Mucosa of stomach (tissue), 1 donor: ENCODE data around the gene PEPD.
"Not testable (repeated sequence)": the region's sequence is repeated elsewhere in the genome, so short reads cannot be mapped to it uniquely, and the experiment has no call there.

Experiments
- H3K27me3 ChIP-seq: one replicate; pipeline ENCODE4 v1.7.0; 2013; ENCODE audit warnings: mild to moderate bottlenecking, low read length; ENCODE audit not compliant: control insufficient read depth, insufficient read depth
- H3K36me3 ChIP-seq: one replicate; pipeline ENCODE4 v1.7.0; 2013; ENCODE audit warnings: low read length; ENCODE audit not compliant: control insufficient read depth, insufficient read depth
- H3K4me1 ChIP-seq: one replicate; pipeline ENCODE4 v1.7.0; 2013; ENCODE audit warnings: mild to moderate bottlenecking, low read length; ENCODE audit not compliant: control insufficient read depth, insufficient read depth
- H3K4me3 ChIP-seq: one replicate; pipeline ENCODE4 v1.7.0; 2013; ENCODE audit warnings: low read length
- H3K9ac ChIP-seq: one replicate; pipeline ENCODE4 v1.7.0; 2013; ENCODE audit warnings: mild to moderate bottlenecking, low read length, moderate library complexity
- H3K9me3 ChIP-seq: one replicate; pipeline ENCODE4 v1.7.0; 2013; ENCODE audit warnings: mild to moderate bottlenecking, low read length, moderate library complexity; ENCODE audit not compliant: control insufficient read depth
- donor health status: Pancreatic carcinoma.

The PEPD gene

GRCh38 chr19:33500586-33500985 lies 21.0 kb downstream of the PEPD start:
- Histone ChIP-seq H3K4me1 (no peaks in the 10 kb centered on the region), H3K9me3 (no peaks in the 10 kb centered on the region), H3K36me3 (no peaks in the 10 kb centered on the region), H3K9ac (no peak overlapping the region), H3K4me3 (no peak overlapping the region), H3K27me3 (no peaks in the 10 kb centered on the region)

DNA sequence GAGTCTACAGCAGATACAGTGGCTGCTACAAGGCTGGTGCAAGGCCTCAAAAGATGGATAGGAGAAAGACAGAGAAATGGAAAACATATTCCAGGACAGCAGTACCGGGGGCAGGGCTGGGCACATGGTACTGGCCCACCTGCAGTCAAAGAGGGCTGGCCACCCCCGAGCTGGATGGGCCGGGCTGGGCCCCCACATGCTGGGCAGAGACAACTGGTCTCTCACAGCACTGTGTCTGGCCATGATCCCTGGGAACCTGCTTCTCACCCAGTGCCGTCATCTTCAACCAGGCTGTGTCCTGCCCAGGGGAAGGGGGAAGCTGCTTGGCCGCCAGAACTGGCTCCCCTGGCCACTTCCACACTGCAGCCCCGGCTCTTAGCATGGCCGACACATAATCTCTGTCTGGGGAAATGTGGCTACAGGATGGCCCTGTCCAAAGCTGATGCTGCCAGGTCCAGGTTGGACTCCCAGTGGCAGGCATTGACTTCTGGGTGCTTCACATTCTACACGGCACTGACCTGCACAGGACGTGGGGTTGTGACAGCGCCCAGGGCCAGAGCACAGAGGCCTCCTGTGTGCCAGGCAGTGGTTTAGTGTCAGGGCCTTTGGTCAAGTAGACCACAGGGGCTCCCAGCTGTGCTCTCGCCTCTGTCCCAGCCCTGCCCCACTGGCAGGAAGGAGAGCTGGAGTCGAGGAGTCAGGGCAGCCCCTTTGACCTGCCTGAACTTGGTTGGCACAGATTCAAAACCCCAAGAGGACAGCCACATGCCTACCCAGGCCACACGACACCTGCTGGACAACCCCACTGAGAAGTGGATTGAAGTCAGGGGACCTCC lies 21.7 kb downstream of the PEPD start:
- Histone ChIP-seq H3K9ac (no peak overlapping the region), H3K9me3 (no peaks in the 10 kb centered on the region), H3K27me3 (no peaks in the 10 kb centered on the region), H3K36me3 (no peaks in the 10 kb centered on the region), H3K4me1 (no peaks in the 10 kb centered on the region), H3K4me3 (no peak overlapping the region)

DNA sequence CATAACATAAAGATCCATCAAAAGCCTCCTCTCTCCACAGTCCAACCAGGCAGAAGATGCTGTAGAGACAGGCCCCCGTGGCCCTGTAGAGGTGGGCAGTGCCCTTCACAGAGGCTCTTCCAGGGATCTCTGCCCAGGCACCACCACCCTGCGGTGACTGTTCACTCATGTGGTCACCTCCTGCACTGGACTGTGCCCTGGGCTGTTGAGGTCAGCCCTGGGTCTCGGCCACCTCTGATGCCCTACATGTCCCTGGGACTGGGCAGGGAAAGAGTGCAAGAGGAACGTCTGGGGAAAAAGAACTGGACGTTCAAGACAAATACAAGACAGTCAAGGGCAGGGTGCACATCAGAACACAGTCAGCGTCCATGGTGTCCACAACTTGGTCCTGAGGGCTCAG lies 22.3 kb downstream of the PEPD start:
- Histone ChIP-seq H3K4me1 (no peaks in the 10 kb centered on the region), H3K4me3 (no peak overlapping the region), H3K36me3 (no peaks in the 10 kb centered on the region), H3K27me3 (no peaks in the 10 kb centered on the region), H3K9ac (no peak overlapping the region), H3K9me3 (no peaks in the 10 kb centered on the region)

DNA sequence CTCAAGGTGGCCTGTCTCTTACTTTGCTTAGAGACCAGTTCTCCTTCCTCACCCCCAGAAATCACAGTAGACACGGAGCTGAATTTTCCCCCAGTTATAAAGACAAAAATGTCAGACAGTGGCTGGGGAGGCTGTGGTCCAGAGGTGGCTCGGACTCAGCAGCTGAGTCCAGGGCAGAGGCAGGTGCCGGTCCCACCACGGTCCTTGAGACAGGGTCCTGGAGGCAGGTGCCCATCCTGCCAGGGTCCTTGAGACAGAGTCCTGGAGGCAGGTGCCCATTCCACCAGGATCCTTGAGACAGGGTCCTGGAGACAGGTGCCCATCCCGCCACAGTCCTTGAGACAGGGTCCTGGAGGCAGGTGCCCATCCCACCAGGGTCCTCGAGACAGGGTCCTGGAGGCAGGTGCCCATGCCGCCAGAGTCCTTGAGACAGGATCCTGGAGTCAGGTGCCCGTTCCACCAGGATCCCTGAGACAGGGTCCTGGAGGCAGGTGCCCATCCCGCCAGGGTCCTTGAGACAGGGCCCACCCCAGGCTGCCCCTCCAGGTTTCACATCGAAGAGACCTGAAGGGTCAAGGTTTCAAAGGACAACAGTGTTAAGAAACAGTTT lies 23.1 kb downstream of the PEPD start:
- H3K4me3 ChIP-seq, result no peak overlapping the region
- H3K36me3 ChIP-seq, result no peaks in the 10 kb centered on the region
- no peak overlapping the region for H3K9ac ChIP-seq
- no peaks in the 10 kb centered on the region for H3K9me3 ChIP-seq
- no peaks in the 10 kb centered on the region for H3K4me1 ChIP-seq
- H3K27me3 ChIP-seq, result no peaks in the 10 kb centered on the region

GRCh38 chr19:33497778-33498175 lies 23.8 kb downstream of the PEPD start:
- no peaks in the 10 kb centered on the region for H3K36me3 ChIP-seq
- no peak overlapping the region for H3K9ac ChIP-seq
- no peaks in the 10 kb centered on the region for H3K4me1 ChIP-seq
- H3K4me3 ChIP-seq, result no peak overlapping the region
- no peaks in the 10 kb centered on the region for H3K9me3 ChIP-seq
- H3K27me3 ChIP-seq, result no peaks in the 10 kb centered on the region

- no peaks in the 10 kb centered on the region for H3K9me3 ChIP-seq
- no peak overlapping the region for H3K9ac ChIP-seq
- no peaks in the 10 kb centered on the region for H3K36me3 ChIP-seq
- no peak overlapping the region for H3K4me3 ChIP-seq
- no peaks in the 10 kb centered on the region for H3K27me3 ChIP-seq
- H3K4me1 ChIP-seq, result no peaks in the 10 kb centered on the region
These were observed 24.3 kb downstream of the PEPD start for GRCh38 chr19:33497131-33497777.

DNA sequence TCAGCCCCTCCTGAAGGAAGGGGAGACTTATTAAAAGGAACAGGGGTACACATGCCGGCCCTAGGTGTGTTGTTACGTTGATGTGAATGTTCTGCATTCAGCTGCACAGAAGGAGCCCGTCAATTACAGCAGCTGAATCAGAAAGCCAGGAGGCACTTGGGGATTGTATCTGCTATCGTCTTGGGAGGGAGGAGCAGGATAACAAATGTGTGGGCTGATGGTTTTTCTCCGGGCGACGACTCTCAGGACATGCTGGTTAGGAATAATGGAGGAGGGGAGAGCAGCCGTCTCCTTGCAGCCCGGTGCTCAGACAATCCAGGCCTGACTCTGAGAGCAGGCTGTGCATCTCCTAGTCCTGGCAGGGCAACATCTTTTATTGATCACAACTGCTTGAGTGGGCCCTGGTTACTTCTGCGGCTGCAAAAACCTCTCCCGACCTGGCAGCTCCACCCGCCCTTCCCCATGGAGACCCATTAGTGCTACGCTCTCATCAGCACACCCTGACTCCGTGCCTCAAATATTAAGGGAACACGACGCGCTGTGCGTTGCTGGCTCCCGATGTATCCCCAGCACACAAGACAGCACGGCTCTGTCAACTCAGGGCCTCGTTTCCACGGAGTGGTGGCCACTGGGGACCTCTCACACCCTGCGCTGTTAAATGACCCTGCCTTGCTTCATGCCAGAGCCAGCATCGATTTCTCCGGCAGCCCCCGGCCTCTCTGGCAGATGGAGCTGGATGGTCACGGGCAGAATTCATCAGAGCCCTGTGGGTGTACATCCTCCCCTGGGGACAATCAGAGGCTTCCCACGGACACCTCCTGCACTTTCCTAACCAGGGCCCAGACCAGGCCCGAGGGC lies 25.3 kb downstream of the PEPD start:
- H3K4me1 ChIP-seq, result no peaks in the 10 kb centered on the region
- no peaks in the 10 kb centered on the region for H3K27me3 ChIP-seq
- no peak overlapping the region for H3K9ac ChIP-seq
- no peak overlapping the region for H3K4me3 ChIP-seq
- no peaks in the 10 kb centered on the region for H3K9me3 ChIP-seq
- no peaks in the 10 kb centered on the region for H3K36me3 ChIP-seq

GRCh38 chr19:33493401-33494275 lies 28.0 kb downstream of the PEPD start:
- no peak overlapping the region for H3K9ac ChIP-seq
- H3K4me1 ChIP-seq, result no peaks in the 10 kb centered on the region
- no peak overlapping the region for H3K4me3 ChIP-seq
- H3K36me3 ChIP-seq, result no peaks in the 10 kb centered on the region
- H3K27me3 ChIP-seq, result no peaks in the 10 kb centered on the region
- no peaks in the 10 kb centered on the region for H3K9me3 ChIP-seq

GRCh38 chr19:33492951-33493350 lies 28.6 kb downstream of the PEPD start:
- no peaks in the 10 kb centered on the region for H3K36me3 ChIP-seq
- no peaks in the 10 kb centered on the region for H3K9me3 ChIP-seq
- H3K27me3 ChIP-seq, result no peaks in the 10 kb centered on the region
- H3K4me3 ChIP-seq, result no peak overlapping the region
- H3K4me1 ChIP-seq, result no peaks in the 10 kb centered on the region
- no peak overlapping the region for H3K9ac ChIP-seq

- no peaks in the 10 kb centered on the region for H3K4me1 ChIP-seq
- no peaks in the 10 kb centered on the region for H3K9me3 ChIP-seq
- no peak overlapping the region for H3K4me3 ChIP-seq
- H3K36me3 ChIP-seq, result no peaks in the 10 kb centered on the region
- no peak overlapping the region for H3K9ac ChIP-seq
- H3K27me3 ChIP-seq, result no peaks in the 10 kb centered on the region
These were observed 29.5 kb downstream of the PEPD start for GRCh38 chr19:33492090-33492489.

DNA sequence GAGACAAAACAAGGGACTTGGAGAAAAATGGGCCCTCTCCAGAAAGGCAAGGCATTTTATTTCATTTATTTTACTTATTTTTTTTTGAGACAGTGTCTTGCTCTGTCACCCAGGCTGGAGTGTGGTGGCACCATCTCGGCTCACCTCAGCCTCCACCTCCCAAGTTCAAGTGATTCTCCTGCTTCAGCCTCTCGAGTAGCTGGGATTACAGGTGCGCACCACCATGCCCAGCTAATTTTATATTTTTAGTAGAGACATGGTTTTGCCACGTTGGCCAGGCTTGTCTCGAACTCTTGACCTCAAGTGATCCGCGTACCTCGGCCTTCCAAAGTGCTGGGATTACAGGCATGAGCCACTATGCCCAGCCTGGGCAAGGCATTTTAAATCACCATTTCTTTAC lies 31.0 kb downstream of the PEPD start:
- H3K4me1 ChIP-seq, H3K4me3 ChIP-seq, H3K9ac ChIP-seq, H3K27me3 ChIP-seq, H3K36me3 ChIP-seq, H3K9me3 ChIP-seq: not testable (repeated sequence)
